ENCODE results near the gene CRP. TPM values are rescaled to one million over a fixed set of nuclear protein-coding genes. Genes with fewer than 3 reads are reported as not detected.

CRP gene
- total RNA-seq, 1 donor, result not detected

DNA sequence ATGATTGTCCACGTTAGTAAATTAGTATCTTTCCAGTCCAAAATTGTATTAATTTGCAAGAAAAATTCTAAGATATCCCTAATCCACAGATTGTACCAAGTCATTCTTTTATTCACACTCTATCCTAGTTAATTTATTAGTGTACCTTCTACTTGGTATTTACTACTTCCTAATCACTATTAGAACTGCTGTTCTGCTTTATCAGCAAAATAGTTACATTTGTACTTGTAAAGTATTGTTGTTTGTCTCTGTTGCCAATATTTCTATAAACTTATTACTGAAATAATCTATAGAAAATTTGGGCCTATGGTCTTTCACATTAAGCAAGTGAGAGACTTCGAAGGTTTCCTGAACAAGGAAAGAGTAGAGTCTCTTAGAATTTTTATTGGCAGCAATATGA, 5.6 kb upstream of the CRP start:
- DNase-seq (ENCODE audit: low read depth), result no peak
- TF ChIP-seq, protein P1, sequence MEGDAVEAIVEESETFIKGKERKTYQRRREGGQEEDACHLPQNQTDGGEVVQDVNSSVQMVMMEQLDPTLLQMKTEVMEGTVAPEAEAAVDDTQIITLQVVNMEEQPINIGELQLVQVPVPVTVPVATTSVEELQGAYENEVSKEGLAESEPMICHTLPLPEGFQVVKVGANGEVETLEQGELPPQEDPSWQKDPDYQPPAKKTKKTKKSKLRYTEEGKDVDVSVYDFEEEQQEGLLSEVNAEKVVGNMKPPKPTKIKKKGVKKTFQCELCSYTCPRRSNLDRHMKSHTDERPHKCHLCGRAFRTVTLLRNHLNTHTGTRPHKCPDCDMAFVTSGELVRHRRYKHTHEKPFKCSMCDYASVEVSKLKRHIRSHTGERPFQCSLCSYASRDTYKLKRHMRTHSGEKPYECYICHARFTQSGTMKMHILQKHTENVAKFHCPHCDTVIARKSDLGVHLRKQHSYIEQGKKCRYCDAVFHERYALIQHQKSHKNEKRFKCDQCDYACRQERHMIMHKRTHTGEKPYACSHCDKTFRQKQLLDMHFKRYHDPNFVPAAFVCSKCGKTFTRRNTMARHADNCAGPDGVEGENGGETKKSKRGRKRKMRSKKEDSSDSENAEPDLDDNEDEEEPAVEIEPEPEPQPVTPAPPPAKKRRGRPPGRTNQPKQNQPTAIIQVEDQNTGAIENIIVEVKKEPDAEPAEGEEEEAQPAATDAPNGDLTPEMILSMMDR (IDR thresholded peaks at IDR 0.05; ENCODE audit: insufficient read depth, low read length), result no peak
- H3K4me3 ChIP-seq (ENCODE audit: low read depth, low read length), result no peak overlapping the region

DNA sequence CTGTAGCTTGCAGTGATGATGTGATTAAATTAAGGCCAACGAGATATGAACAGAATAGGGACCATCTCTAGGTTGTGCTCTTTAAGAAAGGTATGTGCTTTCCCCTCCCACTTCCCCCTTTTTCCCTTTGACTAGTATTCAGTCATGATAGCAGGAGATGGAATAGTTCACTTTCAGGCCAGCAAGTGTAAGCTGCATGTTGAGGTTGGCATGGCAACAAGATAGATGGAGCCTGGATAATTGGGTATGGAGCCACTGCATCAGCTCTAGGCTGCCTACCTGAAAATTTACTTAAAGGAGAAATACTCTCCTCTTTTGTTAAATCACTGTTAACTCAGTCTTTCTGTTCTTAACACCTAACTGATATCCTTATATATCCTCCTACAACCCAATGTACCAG, 1.5 kb upstream of the CRP start:
- no peak for DNase-seq (ENCODE audit: low read depth)
- TF ChIP-seq, protein P1 (IDR thresholded peaks at IDR 0.05; ENCODE audit: insufficient read depth, low read length), result no peak
- H3K4me3 ChIP-seq (ENCODE audit: low read depth, low read length), result no peak overlapping the region

DNA sequence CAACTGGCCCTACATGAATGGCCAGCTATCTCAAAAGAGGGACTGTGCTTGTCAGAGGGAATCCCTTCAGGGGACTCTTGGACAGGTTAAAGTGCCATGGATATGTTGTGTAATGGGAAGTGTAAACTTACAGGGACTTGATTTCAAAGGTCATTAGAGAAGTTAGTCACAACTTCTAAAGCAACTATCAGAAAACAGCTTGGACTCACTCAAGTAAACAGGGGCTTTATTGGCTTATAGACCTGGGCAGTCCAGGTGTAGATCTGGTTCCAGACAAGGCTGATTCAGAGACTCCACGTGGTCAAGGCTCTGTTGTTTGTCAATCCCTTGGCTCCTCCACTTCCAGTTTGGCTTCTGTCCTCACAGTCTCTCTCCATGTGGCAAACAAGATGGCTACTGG, 2.3 kb downstream of the CRP start:
- no peak overlapping the region for H3K4me3 ChIP-seq (ENCODE audit: low read depth, low read length)
- TF ChIP-seq, protein P1 (IDR thresholded peaks at IDR 0.05; ENCODE audit: insufficient read depth, low read length), result no peak
- no peak for DNase-seq (ENCODE audit: low read depth)

DNA sequence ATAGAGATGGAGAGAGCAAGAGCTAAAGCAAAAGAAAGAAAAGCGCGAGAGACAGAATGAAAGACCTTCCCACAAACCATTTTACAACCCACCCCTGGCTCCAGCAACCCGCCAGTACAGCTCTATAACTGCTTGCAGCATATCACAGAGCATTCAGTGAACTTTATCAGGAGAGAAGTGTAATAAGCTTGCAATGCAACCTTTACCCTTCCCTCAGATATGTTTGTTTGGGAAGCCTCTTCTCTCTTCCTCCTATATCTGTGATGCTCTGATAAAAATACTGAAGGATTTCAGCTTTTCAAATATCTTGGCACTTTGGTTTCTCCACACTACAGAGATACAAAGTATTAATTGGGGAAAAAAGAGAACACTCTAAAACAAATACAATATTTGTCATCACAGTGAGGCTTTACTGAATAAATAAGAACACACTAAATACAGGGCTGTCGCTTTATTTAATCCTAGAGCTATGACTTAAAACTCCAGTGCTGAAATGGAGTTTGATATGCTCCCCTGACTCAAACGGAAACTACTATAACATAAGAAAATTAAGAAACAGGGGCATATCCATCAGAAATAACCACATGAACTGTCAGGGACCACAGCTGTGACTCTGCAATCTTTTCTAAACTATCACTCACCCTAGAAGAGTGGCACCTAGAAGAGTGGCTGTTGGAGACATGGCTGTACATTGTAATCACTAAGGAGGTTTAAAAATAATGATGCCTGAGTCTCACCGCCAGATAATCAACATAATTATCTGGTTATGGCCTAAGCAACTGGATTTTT, 6.7 kb downstream of the CRP start:
- DNase-seq (ENCODE audit: low read depth), result no peak
- H3K4me3 ChIP-seq (ENCODE audit: low read depth, low read length), result no peak overlapping the region
- TF ChIP-seq, protein P1 (IDR thresholded peaks at IDR 0.05; ENCODE audit: insufficient read depth, low read length), result no peak

DNA sequence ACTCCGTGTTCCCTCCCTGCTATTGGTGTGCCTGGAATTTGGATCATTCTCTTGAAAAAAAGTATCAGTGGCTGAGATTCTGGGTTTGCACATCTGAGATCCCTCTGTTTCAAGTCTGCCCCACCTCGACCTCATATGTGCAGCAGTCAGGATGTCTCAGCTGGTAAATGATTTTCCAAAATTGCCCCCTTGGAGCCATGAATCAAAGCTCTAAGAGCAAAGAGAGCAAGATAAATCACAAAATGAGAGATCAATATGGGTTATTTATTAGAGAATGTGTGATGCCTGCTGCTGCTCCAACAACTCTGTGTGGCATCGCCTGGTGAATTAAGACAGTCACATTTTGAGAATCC, 8.5 kb downstream of the CRP start:
- TF ChIP-seq, protein P1 (IDR thresholded peaks at IDR 0.05; ENCODE audit: insufficient read depth, low read length), result no peak
- no peak for DNase-seq (ENCODE audit: low read depth)

DNA sequence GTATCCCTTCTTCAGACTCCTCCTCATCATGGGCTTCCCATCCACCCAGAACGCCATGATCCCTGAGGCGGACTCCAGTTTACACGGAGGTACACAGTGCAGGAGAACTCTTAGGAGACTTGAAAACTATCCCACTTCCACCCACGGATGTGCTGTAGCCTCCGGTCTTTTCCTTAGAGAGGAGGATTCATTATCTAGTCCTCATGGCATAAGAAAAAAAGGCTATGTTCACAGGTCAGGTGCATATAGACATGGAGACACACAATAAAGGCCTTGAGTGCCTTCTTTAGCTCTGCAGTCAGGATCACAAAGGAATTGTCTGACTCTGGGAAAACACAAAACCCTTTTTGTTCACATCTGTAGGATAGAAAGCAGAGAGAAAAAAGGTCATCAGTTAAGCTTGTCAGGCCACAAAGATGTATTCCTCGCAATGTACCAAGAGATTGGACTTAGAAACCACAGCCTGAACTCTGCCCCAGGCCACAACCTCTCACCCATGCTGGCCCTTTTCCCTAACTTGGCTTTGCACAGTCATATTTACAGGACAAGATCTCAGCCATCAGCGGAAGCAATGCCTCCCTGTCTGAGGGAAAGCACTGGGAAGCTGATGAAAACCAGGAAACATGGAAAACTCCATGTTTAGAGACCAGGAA, 9.0 kb downstream of the CRP start:
- no peak for DNase-seq (ENCODE audit: low read depth)
- H3K4me3 ChIP-seq (ENCODE audit: low read depth, low read length), result no peak overlapping the region
- TF ChIP-seq, protein P1 (IDR thresholded peaks at IDR 0.05; ENCODE audit: insufficient read depth, low read length), result no peak

More for the DNA sequence above, 8.5 kb downstream of the CRP start:
- no peak overlapping the region for H3K4me3 ChIP-seq (ENCODE audit: low read depth, low read length)
